ENCODE measurements around the gene DUOXA1. TPM values are rescaled to one million over a fixed set of nuclear protein-coding genes. Genes with fewer than 3 reads are reported as not detected.

Gene DUOXA1
- total and polyA plus RNA-seq, 2 donors (not counting 1 experiment from before 2014, with no cell fraction given): 0.03 to 0.74 TPM

DNA sequence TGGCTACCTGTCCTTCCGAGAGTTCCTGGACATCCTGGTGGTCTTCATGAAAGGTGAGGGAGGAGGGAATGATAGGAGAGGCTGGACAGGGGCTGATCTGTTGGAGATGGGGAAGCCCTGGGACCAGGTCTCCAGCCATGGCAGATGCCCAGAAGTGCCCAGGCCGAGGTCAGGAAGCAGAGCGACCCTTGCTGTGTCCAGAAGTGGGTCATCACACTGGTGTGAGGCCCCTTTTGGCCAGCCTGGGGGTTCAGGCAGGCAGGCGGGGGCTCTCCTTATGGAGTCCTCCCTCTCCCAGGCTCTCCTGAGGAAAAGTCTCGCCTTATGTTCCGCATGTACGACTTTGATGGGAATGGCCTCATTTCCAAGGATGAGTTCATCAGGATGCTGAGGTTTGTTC is 17.9 kb upstream of the DUOXA1 start:
- Histone ChIP-seq H3K27me3 (replicated peaks in 1 of 4; ENCODE audit: control extremely low read depth in 1 of 4, control insufficient read depth in 3 of 4, insufficient read depth in 4 of 4, low read length in 3 of 4) (no peaks in the 10 kb centered on the region), H3K36me3 (replicated peaks in 1 of 2; ENCODE audit: control extremely low read depth in 1 of 2, control insufficient read depth in 1 of 2, extremely low read depth in 1 of 2, insufficient read depth in 2 of 2, low read length in 1 of 2) (no peaks in the 10 kb centered on the region), H3K9me3 (ENCODE audit: control extremely low read depth in 1 of 3, control insufficient read depth in 2 of 3, insufficient read depth in 1 of 3, low read length in 2 of 3) (no peaks in the 10 kb centered on the region), H3K4me2 (replicated peaks; ENCODE audit: low read depth, low read length, poor library complexity, severe bottlenecking) (no peak overlapping the region), H2AFZ (ENCODE audit: insufficient read depth, low read depth, low read length, poor library complexity, severe bottlenecking) (no peak overlapping the region), H3K4me1 (ENCODE audit: control insufficient read depth in 2 of 2, insufficient read depth in 2 of 2, low read length in 2 of 2) (no peaks in the 10 kb centered on the region), H4K20me1 (ENCODE audit: control insufficient read depth, insufficient read depth, low read length, poor library complexity, severe bottlenecking) (no peaks in the 10 kb centered on the region), H3K4me3 (ENCODE audit: control extremely low read depth in 1 of 5, extremely low read depth in 1 of 5, insufficient read depth in 1 of 5, low read depth in 2 of 5, low read length in 4 of 5) (no peak overlapping the region), H3K79me2 (ENCODE audit: control insufficient read depth, insufficient read depth, low read length) (no peaks in the 10 kb centered on the region), H3K9ac (ENCODE audit: low read length) (no peak overlapping the region), H3K27ac (ENCODE audit: low read length in 2 of 2) (no peak overlapping the region)
- Mint-ChIP-seq H3K27ac (no peak overlapping the region), H3K9me3 (ENCODE audit: insufficient read depth) (no peaks in the 10 kb centered on the region), H3K4me1 (no peaks in the 10 kb centered on the region), H3K27me3 (no peaks in the 10 kb centered on the region), H3K4me3 (no peak overlapping the region)
- CTCF ChIA-PET: interaction anchor here (0.8 kb wide), 1 partner anchor 21 kb away, joined by 3 read pairs; no protein-coding TSS in a partner anchor
- POLR2A ChIA-PET: no interaction called here
- ATAC-seq (ENCODE audit: low read depth): no peak
- WGBS (ENCODE audit: insufficient coverage): 99% methylated on average over 7 of the region's 7 CpGs
- no peak for DNase-seq
- TF ChIP-seq EZH2 (IDR thresholded peaks at IDR 0.05; ENCODE audit: borderline replicate concordance, insufficient read depth, low read depth, low read length, poor library complexity, severe bottlenecking): no peak
- TF ChIP-seq CTCF (IDR thresholded peaks at IDR 0.05): no peak
- intact Hi-C loops (cut with micrococcal nuclease): no loop called here

- Histone ChIP-seq H3K4me3 (ENCODE audit: control extremely low read depth in 1 of 5, extremely low read depth in 1 of 5, insufficient read depth in 1 of 5, low read depth in 2 of 5, low read length in 4 of 5) (no peak overlapping the region), H3K9ac (ENCODE audit: low read length) (no peak overlapping the region), H3K9me3 (ENCODE audit: control extremely low read depth in 1 of 3, control insufficient read depth in 2 of 3, insufficient read depth in 1 of 3, low read length in 2 of 3) (no peaks in the 10 kb centered on the region), H2AFZ (ENCODE audit: insufficient read depth, low read depth, low read length, poor library complexity, severe bottlenecking) (no peak overlapping the region), H3K36me3 (replicated peaks in 1 of 2; ENCODE audit: control extremely low read depth in 1 of 2, control insufficient read depth in 1 of 2, extremely low read depth in 1 of 2, insufficient read depth in 2 of 2, low read length in 1 of 2) (no peaks in the 10 kb centered on the region), H3K27me3 (replicated peaks in 1 of 4; ENCODE audit: control extremely low read depth in 1 of 4, control insufficient read depth in 3 of 4, insufficient read depth in 4 of 4, low read length in 3 of 4) (no peaks in the 10 kb centered on the region), H4K20me1 (ENCODE audit: control insufficient read depth, insufficient read depth, low read length, poor library complexity, severe bottlenecking) (no peaks in the 10 kb centered on the region), H3K27ac (ENCODE audit: low read length in 2 of 2) (no peak overlapping the region), H3K4me2 (replicated peaks; ENCODE audit: low read depth, low read length, poor library complexity, severe bottlenecking) (no peak overlapping the region), H3K79me2 (ENCODE audit: control insufficient read depth, insufficient read depth, low read length) (no peaks in the 10 kb centered on the region), H3K4me1 (ENCODE audit: control insufficient read depth in 2 of 2, insufficient read depth in 2 of 2, low read length in 2 of 2) (no peaks in the 10 kb centered on the region)
- ChIA-PET CTCF (interaction anchor here (0.5 to 1.4 kb wide), 4 partner anchors 14 to 156 kb away, joined by 3 to 5 read pairs (median 4); no protein-coding TSS in a partner anchor), POLR2A (no interaction called here)
- intact Hi-C loops (cut with micrococcal nuclease): no loop called here
- Mint-ChIP-seq H3K27ac (no peak overlapping the region), H3K27me3 (no peaks in the 10 kb centered on the region), H3K9me3 (ENCODE audit: insufficient read depth) (no peaks in the 10 kb centered on the region), H3K4me1 (no peaks in the 10 kb centered on the region), H3K4me3 (no peak overlapping the region)
- TF ChIP-seq EZH2 (IDR thresholded peaks at IDR 0.05; ENCODE audit: borderline replicate concordance, insufficient read depth, low read depth, low read length, poor library complexity, severe bottlenecking) (no peak), CTCF (IDR thresholded peaks at IDR 0.05) (no peak)
- no peak for ATAC-seq (ENCODE audit: low read depth)
- WGBS (ENCODE audit: insufficient coverage): 95% methylated on average over 2 of the region's 4 CpGs
- DNase-seq: no peak
These were observed 16.7 kb upstream of the DUOXA1 start for GRCh38 chr15:45146405-45146804.
